ENCODE data around the gene ABTB2.

Gene ABTB2

DNA sequence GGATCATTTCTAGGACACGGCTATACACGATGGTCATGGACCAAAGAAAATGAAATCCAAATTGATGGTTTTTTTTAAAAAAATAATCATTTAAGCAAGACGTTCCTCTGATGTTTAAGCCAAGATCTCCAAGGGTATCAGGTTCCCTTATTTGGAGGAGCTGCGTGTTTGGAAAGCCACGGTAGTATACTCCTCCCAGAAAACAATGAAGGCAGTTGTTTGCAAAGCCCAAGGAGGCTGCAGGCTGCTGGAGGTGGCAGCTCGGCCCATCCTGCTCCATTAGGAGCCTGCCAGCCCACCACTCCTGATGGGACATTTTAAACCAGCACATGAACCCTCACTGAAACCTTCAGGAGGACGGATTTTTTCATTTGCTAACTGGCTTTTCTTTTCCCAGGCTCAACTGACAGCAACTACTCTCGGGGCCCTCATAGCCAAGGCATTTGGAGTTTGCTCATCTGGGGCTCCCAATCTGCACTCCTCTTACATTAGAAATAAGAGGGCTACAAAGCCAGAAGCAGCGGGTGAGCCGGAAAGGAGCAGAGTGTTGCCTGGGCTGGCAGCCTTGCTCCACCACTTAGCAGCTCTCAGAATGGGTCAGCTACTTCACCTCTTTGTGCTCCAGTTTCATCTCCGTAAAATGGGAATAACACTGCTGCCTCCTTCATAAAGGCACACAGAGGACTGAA, 58.4 kb downstream of the ABTB2 start (continued):
- TF ChIP-seq, protein P1, sequence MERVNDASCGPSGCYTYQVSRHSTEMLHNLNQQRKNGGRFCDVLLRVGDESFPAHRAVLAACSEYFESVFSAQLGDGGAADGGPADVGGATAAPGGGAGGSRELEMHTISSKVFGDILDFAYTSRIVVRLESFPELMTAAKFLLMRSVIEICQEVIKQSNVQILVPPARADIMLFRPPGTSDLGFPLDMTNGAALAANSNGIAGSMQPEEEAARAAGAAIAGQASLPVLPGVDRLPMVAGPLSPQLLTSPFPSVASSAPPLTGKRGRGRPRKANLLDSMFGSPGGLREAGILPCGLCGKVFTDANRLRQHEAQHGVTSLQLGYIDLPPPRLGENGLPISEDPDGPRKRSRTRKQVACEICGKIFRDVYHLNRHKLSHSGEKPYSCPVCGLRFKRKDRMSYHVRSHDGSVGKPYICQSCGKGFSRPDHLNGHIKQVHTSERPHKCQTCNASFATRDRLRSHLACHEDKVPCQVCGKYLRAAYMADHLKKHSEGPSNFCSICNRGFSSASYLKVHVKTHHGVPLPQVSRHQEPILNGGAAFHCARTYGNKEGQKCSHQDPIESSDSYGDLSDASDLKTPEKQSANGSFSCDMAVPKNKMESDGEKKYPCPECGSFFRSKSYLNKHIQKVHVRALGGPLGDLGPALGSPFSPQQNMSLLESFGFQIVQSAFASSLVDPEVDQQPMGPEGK (CRISPR knock-in tag; IDR thresholded peaks at IDR 0.05; ENCODE audit: borderline replicate concordance) = no peak
- TF ChIP-seq ZFP3 (CRISPR knock-in tag; IDR thresholded peaks at IDR 0.05) (no peak), ZNF565 (CRISPR knock-in tag; conservative IDR thresholded peaks at IDR 0.05; ENCODE audit: low read depth) (no peak), OSR1 (CRISPR knock-in tag; IDR thresholded peaks at IDR 0.05) (no peak), BACH2 (CRISPR knock-in tag; IDR thresholded peaks at IDR 0.05; ENCODE audit: borderline replicate concordance) (no peak)
- TF ChIP-seq, protein P2, sequence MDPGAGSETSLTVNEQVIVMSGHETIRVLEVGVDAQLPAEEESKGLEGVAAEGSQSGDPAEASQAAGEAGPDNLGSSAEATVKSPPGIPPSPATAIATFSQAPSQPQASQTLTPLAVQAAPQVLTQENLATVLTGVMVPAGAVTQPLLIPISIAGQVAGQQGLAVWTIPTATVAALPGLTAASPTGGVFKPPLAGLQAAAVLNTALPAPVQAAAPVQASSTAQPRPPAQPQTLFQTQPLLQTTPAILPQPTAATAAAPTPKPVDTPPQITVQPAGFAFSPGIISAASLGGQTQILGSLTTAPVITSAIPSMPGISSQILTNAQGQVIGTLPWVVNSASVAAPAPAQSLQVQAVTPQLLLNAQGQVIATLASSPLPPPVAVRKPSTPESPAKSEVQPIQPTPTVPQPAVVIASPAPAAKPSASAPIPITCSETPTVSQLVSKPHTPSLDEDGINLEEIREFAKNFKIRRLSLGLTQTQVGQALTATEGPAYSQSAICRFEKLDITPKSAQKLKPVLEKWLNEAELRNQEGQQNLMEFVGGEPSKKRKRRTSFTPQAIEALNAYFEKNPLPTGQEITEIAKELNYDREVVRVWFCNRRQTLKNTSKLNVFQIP (CRISPR knock-in tag; IDR thresholded peaks at IDR 0.05; ENCODE audit: borderline replicate concordance, low read depth) = no peak

GRCh38 chr11:34298871-34299270, 58.9 kb downstream of the ABTB2 start:
- no peak for ATAC-seq

More at GRCh38 chr11:34298871-34299270, 58.9 kb downstream of the ABTB2 start:
- TF ChIP-seq PPARA (CRISPR knock-in tag; IDR thresholded peaks at IDR 0.05; ENCODE audit: borderline replicate concordance) = no peak
- no peak for TF ChIP-seq ARNTL (CRISPR knock-in tag; IDR thresholded peaks at IDR 0.05; ENCODE audit: borderline replicate concordance, low read depth)
- TF ChIP-seq CREB5 (CRISPR knock-in tag; IDR thresholded peaks at IDR 0.05; ENCODE audit: low read depth) = no peak
- no peak for TF ChIP-seq OSR1 (CRISPR knock-in tag; IDR thresholded peaks at IDR 0.05)
- TF ChIP-seq BACH2 (CRISPR knock-in tag; IDR thresholded peaks at IDR 0.05; ENCODE audit: borderline replicate concordance) = no peak
- no peak for TF ChIP-seq ISL1 (CRISPR knock-in tag; IDR thresholded peaks at IDR 0.05)
- TF ChIP-seq RARB (CRISPR knock-in tag; IDR thresholded peaks at IDR 0.05) = no peak
- TF ChIP-seq TCF4 (CRISPR knock-in tag; IDR thresholded peaks at IDR 0.05; ENCODE audit: borderline replicate concordance) = no peak
- TF ChIP-seq ZC3H10 (CRISPR knock-in tag; IDR thresholded peaks at IDR 0.05) = no peak
- no peak for TF ChIP-seq GLIS3 (CRISPR knock-in tag; IDR thresholded peaks at IDR 0.05)
- TF ChIP-seq CSDC2 (CRISPR knock-in tag; IDR thresholded peaks at IDR 0.05) = no peak
- TF ChIP-seq, protein P1 (CRISPR knock-in tag; IDR thresholded peaks at IDR 0.05; ENCODE audit: borderline replicate concordance) = no peak
- no peak for TF ChIP-seq ESRRG (CRISPR knock-in tag; IDR thresholded peaks at IDR 0.05)
- TF ChIP-seq CSRNP3 (CRISPR knock-in tag; IDR thresholded peaks at IDR 0.05) = no peak
- no peak for TF ChIP-seq ZNF70 (CRISPR knock-in tag; IDR thresholded peaks at IDR 0.05)
- no peak for TF ChIP-seq ZFP30 (CRISPR knock-in tag; IDR thresholded peaks at IDR 0.05)
- TF ChIP-seq SNAI2 (CRISPR knock-in tag; IDR thresholded peaks at IDR 0.05) = no peak
- TF ChIP-seq ZNF8 (CRISPR knock-in tag; IDR thresholded peaks at IDR 0.05) = no peak
- TF ChIP-seq, protein P2 (CRISPR knock-in tag; IDR thresholded peaks at IDR 0.05; ENCODE audit: borderline replicate concordance, low read depth) = no peak
- no peak for TF ChIP-seq ZNF565 (CRISPR knock-in tag; conservative IDR thresholded peaks at IDR 0.05; ENCODE audit: low read depth)

All from SK-N-SH treated with all-trans-retinoic acid at 6 μM for 48 hours (cell line).